ENCODE data around the gene TNFRSF12A.
"Not testable (repeated sequence)": the region's sequence is repeated elsewhere in the genome, so short reads cannot be mapped to it uniquely, and the experiment has no call there.

DNA sequence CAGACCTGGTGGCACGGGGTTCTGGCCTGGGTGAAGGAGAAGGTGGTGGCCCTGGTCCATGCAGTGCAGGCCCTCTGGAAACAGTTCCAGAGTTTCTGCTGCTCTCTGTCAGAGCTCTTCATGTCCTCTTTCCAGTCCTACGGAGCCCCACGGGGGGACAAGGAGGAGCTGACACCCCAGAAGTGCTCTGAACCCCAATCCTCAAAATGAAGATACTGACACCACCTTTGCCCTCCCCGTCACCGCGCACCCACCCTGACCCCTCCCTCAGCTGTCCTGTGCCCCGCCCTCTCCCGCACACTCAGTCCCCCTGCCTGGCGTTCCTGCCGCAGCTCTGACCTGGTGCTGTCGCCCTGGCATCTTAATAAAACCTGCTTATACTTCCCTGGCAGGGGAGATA, 49.0 kb downstream of the TNFRSF12A start:
- TF ChIP-seq CTCF (conservative IDR thresholded peaks at IDR 0.05 in 1 of 2, IDR thresholded peaks at IDR 0.05 in 1 of 2; ENCODE audit: low read depth in 1 of 2, low read length in 2 of 2); EZH2 (IDR thresholded peaks at IDR 0.05; ENCODE audit: low read length, missing control alignments): not testable (repeated sequence)
